NCI-H2081 treated with DMSO at 0.1 percent for 48 hours (cell line): Measurements from ENCODE around the gene FRMPD1.
"Not testable (repeated sequence)": the region's sequence is repeated elsewhere in the genome, so short reads cannot be mapped to it uniquely, and the experiment has no call there.

Experiments
- DNase-seq: peaks from one replicate; lab custom pipeline; 2025; lab: John Stamatoyannopoulos, UW

Gene FRMPD1

GRCh38 chr9:37739222-37739621, 88.5 kb downstream of the FRMPD1 start:
- no peak for DNase-seq

GRCh38 chr9:37740128-37740527, 89.4 kb downstream of the FRMPD1 start:
- no peak for DNase-seq

- no peak for DNase-seq
These were observed 90.0 kb downstream of the FRMPD1 start for GRCh38 chr9:37740631-37741328.

GRCh38 chr9:37745970-37746369, 95.2 kb downstream of the FRMPD1 start:
- no peak for DNase-seq

- no peak for DNase-seq
These were observed 95.9 kb downstream of the FRMPD1 start for GRCh38 chr9:37746448-37747270.

- peak; percentile 43 for DNase-seq
These were observed 96.6 kb downstream of the FRMPD1 start for GRCh38 chr9:37747271-37747753.

GRCh38 chr9:37749129-37749528, 98.4 kb downstream of the FRMPD1 start:
- DNase-seq, result no peak

- no peak for DNase-seq
These were observed 100.4 kb downstream of the FRMPD1 start for GRCh38 chr9:37751186-37751585.

GRCh38 chr9:37751704-37752103, 101.0 kb downstream of the FRMPD1 start:
- not testable (repeated sequence) for DNase-seq

GRCh38 chr9:37752112-37752511, 101.4 kb downstream of the FRMPD1 start:
- not testable (repeated sequence) for DNase-seq

GRCh38 chr9:37752642-37753488, 102.1 kb downstream of the FRMPD1 start:
- no peak for DNase-seq

- DNase-seq, result peak; percentile 3
These were observed 102.9 kb downstream of the FRMPD1 start, which contains the start of gene TRMT10B for GRCh38 chr9:37753489-37754190. TRMT10B (plus strand) TSS chr9:37753805; CDS start chr9:37761932, 8,127 bp downstream.

GRCh38 chr9:37758747-37759146, 108.0 kb downstream of the FRMPD1 start:
- DNase-seq, result no peak

- DNase-seq, result no peak
These were observed 109.8 kb downstream of the FRMPD1 start for GRCh38 chr9:37760416-37761161.

GRCh38 chr9:37761511-37761910, 110.8 kb downstream of the FRMPD1 start:
- DNase-seq, result no peak

- DNase-seq, result not testable (repeated sequence)
These were observed 114.5 kb downstream of the FRMPD1 start for GRCh38 chr9:37765263-37765662.

- DNase-seq, result no peak
These were observed 118.6 kb downstream of the FRMPD1 start for GRCh38 chr9:37769306-37769705.

- DNase-seq, result no peak
These were observed 119.2 kb downstream of the FRMPD1 start for GRCh38 chr9:37769995-37770394.

GRCh38 chr9:37775216-37775919, 124.6 kb downstream of the FRMPD1 start:
- DNase-seq, result no peak

GRCh38 chr9:37776328-37776727, 125.6 kb downstream of the FRMPD1 start:
- no peak for DNase-seq
